ENCODE measurements around the gene PKP1. TPM values are rescaled to one million over a fixed set of nuclear protein-coding genes. Genes with fewer than 3 reads are reported as not detected.

The PKP1 gene
- total and polyA plus RNA-seq, 3 donors from 2014 or later: 0.11 to 0.63 (median 0.50) TPM

DNA sequence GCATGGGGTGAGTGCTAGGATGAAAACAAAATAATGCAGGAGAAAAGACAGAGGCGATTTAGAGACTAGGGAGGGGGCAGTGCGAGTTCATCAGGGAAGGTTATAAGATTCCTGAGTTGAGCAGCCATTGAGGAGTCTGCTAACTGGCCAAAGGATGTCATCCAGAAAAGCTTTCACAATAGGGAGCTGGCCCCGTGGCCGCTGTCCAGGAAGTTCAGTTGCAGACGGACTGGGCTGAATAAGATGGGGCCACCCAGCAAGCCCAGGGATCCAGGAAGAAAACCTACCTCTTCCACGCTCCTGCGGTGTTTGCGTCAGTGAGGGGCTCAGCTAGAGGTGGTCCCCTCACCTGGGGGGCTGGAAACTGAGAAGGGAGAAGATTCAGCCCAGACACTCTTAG, 4.0 kb upstream of the PKP1 start:
- H3K36me3 ChIP-seq (ENCODE audit: low read depth, missing control alignments): no peaks in the 10 kb centered on the region
- no peaks in the 10 kb centered on the region for H3K9me3 ChIP-seq
- H3K4me3 ChIP-seq: no peak overlapping the region
- H3K4me1 ChIP-seq: peaks cover 9% of the 10 kb centered on the region
- no peaks in the 10 kb centered on the region for H3K27me3 ChIP-seq
- peak; percentile 30 for DNase-seq
- TF ChIP-seq POLR2A (IDR thresholded peaks at IDR 0.05): no peak
- TF ChIP-seq, protein P1, sequence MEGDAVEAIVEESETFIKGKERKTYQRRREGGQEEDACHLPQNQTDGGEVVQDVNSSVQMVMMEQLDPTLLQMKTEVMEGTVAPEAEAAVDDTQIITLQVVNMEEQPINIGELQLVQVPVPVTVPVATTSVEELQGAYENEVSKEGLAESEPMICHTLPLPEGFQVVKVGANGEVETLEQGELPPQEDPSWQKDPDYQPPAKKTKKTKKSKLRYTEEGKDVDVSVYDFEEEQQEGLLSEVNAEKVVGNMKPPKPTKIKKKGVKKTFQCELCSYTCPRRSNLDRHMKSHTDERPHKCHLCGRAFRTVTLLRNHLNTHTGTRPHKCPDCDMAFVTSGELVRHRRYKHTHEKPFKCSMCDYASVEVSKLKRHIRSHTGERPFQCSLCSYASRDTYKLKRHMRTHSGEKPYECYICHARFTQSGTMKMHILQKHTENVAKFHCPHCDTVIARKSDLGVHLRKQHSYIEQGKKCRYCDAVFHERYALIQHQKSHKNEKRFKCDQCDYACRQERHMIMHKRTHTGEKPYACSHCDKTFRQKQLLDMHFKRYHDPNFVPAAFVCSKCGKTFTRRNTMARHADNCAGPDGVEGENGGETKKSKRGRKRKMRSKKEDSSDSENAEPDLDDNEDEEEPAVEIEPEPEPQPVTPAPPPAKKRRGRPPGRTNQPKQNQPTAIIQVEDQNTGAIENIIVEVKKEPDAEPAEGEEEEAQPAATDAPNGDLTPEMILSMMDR (IDR thresholded peaks at IDR 0.05): no peak
- no peak overlapping the region for H3K27ac ChIP-seq
- 69% methylated on average over 8 of the region's 8 CpGs for WGBS, 2 donors
- intact Hi-C loops (cut with DNase I; ENCODE audit: low total_unique reads): no loop called here

DNA sequence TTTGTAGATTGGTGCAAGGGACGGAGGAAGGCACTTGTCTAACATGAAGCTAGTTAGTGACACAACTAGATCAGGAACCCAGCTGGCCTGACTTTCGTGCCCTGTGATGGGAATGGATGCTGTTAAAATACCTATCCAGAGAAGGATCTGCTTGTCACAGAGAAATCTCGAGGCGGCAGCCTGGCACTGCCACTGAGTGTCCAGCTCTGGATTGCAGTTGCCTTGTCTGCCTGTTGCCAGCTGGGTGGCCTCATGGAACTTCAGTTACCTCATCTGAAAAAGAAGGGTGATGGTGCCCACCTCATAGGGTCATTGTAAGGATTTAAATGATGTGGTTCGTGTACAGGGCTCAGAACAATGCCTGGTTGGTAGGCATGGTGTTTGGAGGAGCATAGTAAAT, 2.4 kb upstream of the PKP1 start:
- WGBS, 2 donors: 58 to 76% methylated on average over 4 to 5 of the region's 5 CpGs
- H3K36me3 ChIP-seq (ENCODE audit: low read depth, missing control alignments): no peaks in the 10 kb centered on the region
- H3K9me3 ChIP-seq: no peaks in the 10 kb centered on the region
- peaks cover 9% of the 10 kb centered on the region for H3K4me1 ChIP-seq
- H3K27me3 ChIP-seq: no peaks in the 10 kb centered on the region
- H3K4me3 ChIP-seq: no peak overlapping the region
- TF ChIP-seq, protein P1 (IDR thresholded peaks at IDR 0.05): no peak
- no peak for TF ChIP-seq POLR2A (IDR thresholded peaks at IDR 0.05)
- no peak overlapping the region for H3K27ac ChIP-seq
- intact Hi-C loops (cut with DNase I; ENCODE audit: low total_unique reads): no loop called here
- no peak for DNase-seq

DNA sequence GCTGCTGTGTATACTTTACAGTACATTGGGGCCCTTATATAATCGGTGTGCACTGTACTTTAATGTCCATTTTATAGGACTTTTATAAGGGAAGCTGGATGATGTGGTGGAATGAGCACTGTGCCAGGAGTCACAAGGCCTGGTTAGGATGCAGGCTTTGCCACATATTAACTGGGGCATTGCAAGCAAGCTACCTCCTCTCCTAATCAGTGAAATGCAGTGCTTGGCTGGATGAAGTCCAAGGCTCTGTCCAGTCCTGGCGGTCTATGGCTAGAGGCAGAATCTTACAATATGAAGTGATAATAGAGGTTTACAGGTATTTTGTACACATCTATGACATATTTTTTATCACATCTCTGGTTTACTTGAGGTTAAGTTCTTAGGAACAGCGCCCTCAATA, 1.7 kb upstream of the PKP1 start:
- Histone ChIP-seq H3K27me3 (no peaks in the 10 kb centered on the region), H3K27ac (no peak overlapping the region), H3K9me3 (no peaks in the 10 kb centered on the region), H3K36me3 (ENCODE audit: low read depth, missing control alignments) (no peaks in the 10 kb centered on the region), H3K4me1 (peaks cover 9% of the 10 kb centered on the region), H3K4me3 (no peak overlapping the region)
- WGBS, 2 donors: 75 to 85% methylated on average over 3 of the region's 3 CpGs
- DNase-seq: no peak
- intact Hi-C loops (cut with DNase I; ENCODE audit: low total_unique reads): no loop called here
- TF ChIP-seq, protein P1 (IDR thresholded peaks at IDR 0.05): no peak
- TF ChIP-seq POLR2A (IDR thresholded peaks at IDR 0.05): no peak

DNA sequence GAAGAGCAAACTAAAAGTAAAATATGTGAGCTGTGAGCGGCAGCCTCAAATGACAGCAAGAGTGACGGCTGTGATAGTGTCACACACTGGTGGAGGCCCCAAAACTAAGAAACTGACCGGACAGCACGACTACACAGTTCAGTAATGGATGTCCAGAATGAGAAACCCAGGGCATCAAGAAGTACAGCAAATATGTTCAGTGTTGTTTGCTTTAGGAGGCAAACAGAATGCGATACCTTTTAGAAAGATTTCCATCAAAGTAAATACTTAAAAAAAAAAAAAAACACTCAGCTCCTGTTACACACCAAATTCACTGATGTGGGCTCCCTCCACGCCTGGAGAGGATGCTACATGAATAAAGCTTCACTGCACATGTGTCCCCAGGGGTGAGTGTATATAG, 1.1 kb upstream of the PKP1 start:
- WGBS, 2 donors: 88 to 89% methylated on average over 6 of the region's 6 CpGs
- Histone ChIP-seq H3K27ac (no peak overlapping the region), H3K27me3 (no peaks in the 10 kb centered on the region), H3K9me3 (no peaks in the 10 kb centered on the region), H3K4me3 (no peak overlapping the region), H3K36me3 (ENCODE audit: low read depth, missing control alignments) (no peaks in the 10 kb centered on the region), H3K4me1 (peaks cover 9% of the 10 kb centered on the region)
- no peak for TF ChIP-seq POLR2A (IDR thresholded peaks at IDR 0.05)
- DNase-seq: no peak
- intact Hi-C loops (cut with DNase I; ENCODE audit: low total_unique reads): no loop called here

DNA sequence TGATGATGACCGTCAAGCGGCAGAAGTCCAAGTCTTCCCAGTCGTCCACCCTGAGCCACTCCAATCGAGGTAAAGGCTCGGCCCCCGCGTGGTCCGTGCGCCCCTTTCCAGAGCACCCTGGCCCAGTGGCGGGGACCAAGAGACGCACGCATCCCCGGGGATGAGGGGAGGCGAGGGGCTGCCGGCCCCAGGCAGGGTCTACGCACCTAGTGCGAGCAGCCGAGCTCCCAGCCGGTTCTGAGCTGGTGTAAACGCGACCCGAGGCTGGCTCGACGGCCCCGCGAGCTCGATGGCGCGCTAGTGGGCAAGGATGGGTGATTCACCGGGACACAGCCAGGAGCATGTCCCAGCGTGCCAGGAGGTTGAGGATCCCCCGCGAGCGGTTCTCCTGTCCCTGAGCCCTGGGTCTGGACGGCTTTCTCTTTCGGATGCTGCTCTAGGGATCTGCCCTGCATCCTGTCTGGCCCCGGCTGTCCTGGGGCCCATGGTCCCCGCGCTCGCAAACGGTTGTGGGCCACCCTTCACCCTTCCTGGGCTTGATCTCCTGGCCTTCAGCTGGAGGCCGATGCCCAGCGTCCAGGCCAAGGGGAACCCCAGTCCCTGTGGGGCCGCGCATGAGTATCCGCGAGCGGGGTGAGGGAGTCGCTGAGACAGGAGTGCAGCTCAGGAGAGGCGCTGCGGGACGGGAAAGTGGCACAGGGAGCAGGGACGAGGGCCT, 689 bp downstream of the PKP1 start:
- no peak overlapping the region for H3K27ac ChIP-seq
- intact Hi-C loops (cut with DNase I; ENCODE audit: low total_unique reads): no loop called here
- H3K9me3 ChIP-seq: no peaks in the 10 kb centered on the region
- H3K36me3 ChIP-seq (ENCODE audit: low read depth, missing control alignments): no peaks in the 10 kb centered on the region
- no peak overlapping the region for H3K4me3 ChIP-seq
- WGBS, 2 donors: 32 to 54% methylated on average over 16 to 44 of the region's 53 CpGs
- DNase-seq: no peak
- TF ChIP-seq, protein P1 (IDR thresholded peaks at IDR 0.05): no peak
- no peak for TF ChIP-seq POLR2A (IDR thresholded peaks at IDR 0.05)
- H3K4me1 ChIP-seq: peaks cover 9% of the 10 kb centered on the region
- no peaks in the 10 kb centered on the region for H3K27me3 ChIP-seq

Data from testis (tissue), 3 donors.